MV-4-11 (cell line): Measurements from ENCODE around the gene COX19.
"Not testable (repeated sequence)": the region's sequence is repeated elsewhere in the genome, so short reads cannot be mapped to it uniquely, and the experiment has no call there.

Experiments used
- DNase-seq: peaks from one replicate; lab custom pipeline; 2025; lab: John Stamatoyannopoulos, UW

Gene COX19

GRCh38 chr7:943793-944192, 31.6 kb downstream of the COX19 start:
- not testable (repeated sequence) for DNase-seq

DNA sequence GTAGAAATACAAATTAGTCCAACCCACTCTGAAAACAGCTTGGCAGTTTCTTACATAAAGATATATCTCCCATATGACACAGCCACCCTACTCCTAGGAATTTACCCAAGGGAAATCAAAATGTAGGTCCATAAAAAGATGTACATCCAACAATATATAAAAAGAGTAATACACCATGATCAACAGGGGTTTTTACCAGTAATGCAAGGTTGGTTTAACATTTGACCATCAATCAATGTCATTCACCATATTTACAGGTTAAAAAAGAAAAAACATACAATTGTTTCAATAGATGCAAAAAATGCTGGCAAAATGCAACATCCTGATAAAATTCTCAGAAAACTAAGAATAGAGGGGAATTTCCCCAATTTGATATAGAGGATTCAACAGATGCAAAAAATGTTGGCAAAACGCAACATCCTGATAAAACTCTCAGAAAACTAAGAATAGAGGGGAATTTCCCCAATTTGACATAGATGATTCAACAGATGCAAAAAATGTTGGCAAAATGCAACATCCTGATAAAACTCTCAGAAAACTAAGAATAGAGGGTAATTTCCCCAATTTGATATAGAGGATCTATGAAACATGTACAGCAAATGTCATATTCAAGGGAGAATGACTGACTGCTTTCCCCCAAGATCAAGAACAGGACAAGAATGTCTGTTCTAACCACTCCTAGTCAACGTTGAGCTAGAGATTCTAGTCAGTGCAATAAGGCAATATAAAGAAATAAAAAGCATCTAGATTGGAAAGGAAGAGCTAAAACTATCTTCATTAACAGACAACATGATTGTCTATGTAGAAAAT, 34.5 kb downstream of the COX19 start:
- DNase-seq, result no peak

- no peak for DNase-seq
Measured at GRCh38 chr7:939843-940242, 35.5 kb downstream of the COX19 start.

DNA sequence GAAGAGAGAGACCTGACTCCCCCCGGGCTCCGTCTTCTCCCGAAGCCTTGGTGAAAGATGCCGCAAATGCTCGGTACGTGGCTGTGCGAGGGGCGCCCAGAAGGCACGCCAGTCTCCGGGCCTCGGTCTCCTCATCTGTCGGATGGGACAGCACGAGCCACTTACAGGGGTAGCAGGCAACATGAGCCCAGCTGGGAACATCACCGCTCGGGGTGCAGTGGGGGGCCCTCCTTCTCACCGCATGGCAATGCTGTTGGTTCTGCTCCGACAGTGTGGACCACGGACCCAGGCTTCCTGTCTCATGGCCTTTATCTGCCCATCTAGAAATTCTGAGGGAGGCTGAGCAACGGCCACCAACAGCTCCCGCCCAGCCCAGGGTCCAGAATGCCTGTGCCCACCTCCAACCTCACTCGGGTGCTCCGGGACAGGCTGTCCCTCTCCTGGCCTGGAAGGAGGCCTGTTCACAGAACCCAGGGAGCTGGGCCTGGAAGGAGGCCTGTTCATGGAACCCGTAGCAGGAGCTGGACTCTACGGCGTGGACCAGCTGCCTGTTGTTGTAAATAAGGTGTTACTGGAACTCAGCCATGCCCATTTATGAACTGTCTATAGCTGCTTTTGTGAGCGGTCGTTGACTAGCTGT, 36.7 kb downstream of the COX19 start:
- DNase-seq, result no peak

DNA sequence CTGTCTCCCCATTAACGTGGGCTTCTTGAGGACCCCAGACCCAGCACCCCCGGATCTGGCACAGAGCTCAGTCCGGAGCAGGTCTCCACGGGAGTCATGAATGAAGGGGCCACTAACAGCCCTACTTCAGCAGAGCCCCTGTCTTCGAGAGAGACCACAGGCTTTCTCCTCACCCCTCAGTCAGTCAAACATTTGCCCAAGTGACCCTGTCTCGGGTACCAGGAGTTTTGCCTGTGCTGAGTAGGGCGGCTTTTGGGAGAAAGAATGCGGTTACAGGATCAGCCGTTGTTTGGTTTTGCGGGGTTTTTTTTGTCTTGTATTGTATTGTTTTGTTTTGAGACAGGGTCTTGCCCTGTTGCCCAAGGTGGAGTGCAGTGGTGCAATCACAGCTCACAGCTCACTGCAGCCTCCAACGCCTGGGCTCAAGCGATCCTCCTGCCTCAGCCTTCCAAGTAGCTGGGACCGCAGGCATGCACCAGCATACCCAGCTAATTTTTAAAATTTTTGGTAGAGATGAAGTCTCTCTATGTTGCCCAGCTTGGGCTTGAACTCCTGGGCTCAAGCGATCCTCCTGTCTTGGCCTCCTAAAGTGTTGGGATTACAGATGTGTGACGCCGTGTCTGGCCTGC, 37.4 kb downstream of the COX19 start:
- DNase-seq, result no peak

- peak; percentile 61 for DNase-seq
Measured at GRCh38 chr7:936386-937054, 38.8 kb downstream of the COX19 start.

DNA sequence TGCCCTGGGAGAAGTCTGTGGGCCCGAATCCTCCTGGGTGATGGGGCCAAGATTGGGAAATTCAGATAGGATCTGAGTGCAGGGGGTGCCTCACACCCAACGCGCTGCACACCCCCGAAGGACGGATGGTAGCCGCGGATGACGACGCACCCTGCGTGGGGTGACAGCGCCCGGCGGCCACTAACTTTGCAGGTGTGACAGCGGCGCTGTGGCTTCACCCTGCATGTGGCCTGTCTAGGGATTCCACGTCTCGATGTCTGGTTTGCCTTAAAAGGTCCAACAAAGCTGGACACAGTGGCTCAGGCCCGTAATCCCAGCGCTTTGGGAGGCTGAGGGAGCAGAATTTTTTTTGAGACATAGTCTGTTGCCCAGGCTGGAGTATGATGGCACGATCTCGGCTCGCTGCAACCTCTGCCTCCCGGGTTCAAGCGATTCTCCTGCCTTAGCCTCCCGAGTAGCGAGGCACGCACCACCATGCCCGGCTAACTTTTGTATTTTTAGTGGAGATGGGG, 39.4 kb downstream of the COX19 start:
- no peak for DNase-seq

GRCh38 chr7:935164-935873, 40.0 kb downstream of the COX19 start:
- no peak for DNase-seq

GRCh38 chr7:934469-935163, 40.7 kb downstream of the COX19 start:
- DNase-seq, result no peak

- no peak for DNase-seq
Measured at GRCh38 chr7:932651-932975, 42.7 kb downstream of the COX19 start.

GRCh38 chr7:931871-932650, 43.3 kb downstream of the COX19 start:
- no peak for DNase-seq

DNA sequence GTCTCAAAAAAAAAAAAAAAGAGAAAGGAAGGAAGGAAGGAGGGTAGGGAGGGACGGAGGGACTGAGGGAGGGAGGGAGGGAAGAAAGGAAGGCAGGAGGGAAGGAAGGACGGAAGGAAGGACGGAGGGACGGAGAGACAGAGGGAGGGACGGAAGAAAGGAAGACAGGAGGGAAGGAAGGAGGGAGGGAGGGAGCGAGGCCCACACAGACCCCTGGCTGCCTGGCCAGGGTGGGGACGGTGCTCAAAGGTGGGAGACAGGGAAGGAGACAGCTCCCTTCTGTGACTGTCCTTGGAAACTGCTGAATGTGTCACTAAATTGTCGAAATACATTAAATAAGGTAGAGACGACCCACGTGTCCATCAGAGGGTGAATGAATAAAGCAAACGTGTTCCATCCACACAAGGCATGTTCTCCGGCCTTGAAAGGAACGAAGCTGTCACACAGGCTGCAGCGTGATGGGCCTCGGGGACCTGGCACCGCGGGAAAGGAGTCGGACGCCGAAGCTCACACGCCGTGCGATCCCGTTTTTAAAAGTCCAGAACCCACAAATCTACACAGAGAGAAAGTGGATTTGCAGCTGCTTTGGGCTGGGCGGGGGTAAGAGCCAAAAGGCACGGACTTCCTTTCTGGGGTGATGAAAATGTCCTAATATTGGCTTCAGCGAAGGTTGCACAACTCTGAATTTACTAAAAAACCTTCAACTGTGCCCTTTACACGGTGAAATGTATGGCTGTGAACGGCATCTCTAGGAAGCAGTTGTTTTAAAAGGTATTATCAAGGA, 44.2 kb downstream of the COX19 start:
- DNase-seq, result peak; percentile 82

- DNase-seq, result no peak
Measured at GRCh38 chr7:929311-929711, 46.0 kb downstream of the COX19 start.

GRCh38 chr7:927031-927671, 48.2 kb downstream of the COX19 start:
- DNase-seq, result no peak

DNA sequence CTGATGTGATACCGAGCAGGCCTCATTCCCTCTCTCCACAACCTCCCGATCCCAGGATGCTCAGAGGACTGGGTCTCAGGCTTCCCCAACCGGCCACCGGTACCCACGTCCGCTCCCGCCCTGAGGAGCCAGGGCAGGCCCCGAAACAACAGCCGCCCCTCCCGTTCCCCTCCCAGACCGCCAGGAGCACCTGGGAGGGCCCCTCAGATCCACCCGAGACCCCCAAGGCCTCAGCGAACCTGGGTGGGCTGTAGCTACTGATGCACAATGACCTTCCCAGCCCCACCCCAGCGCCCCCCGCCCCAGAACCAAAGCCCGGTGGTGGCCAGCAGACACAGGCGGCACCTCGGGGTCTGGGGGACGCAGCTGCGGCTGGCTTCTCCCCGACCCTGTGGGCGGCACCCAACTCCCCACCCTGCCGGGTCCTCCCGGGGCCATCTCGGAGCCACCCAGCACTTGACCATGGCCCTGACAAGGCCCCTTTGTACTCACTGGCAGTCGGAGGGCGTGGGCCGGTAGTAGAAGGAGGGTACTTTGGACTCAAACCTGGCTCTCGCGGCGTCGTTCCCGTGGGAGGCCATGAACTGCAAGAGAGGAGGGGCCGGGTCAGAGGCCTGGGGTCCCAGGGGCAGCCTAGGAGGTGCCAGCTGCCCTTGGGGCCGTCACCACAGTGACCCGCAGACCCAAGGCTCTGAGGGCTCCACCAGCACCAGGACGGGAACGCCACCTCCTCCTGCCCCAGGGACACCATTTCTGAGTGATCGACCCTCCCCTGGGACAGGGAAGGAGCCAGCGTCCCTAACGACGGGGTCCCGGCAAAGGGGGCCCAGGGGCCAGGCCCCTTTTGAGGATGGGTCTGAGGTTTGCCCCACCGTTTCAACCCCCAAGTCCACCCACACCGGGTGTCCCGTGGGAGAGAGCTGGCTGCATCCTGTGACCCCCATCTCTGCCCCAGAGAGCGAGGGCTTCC, 49.0 kb downstream of the COX19 start:
- no peak for DNase-seq

DNA sequence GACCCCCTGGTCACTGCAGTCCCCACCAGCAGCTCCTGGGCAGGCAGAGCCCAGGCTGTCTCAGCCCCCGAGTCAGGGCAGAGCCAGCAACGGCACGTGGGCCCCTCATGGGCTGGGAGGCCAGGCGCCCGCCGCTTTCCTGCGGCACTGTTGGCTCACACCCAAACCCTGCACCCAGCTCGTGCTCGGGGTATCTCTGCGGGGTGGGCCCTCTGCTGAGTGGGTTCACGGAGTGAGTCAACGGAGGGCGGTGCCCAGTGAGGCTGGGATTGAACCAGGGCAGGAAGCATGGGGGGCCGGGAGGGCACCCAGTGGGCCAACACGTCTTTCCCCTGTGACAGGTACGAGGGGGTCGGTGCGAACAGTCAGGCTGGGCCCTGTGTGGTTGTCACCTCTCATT, 49.7 kb downstream of the COX19 start:
- DNase-seq, result peak; percentile 62

DNA sequence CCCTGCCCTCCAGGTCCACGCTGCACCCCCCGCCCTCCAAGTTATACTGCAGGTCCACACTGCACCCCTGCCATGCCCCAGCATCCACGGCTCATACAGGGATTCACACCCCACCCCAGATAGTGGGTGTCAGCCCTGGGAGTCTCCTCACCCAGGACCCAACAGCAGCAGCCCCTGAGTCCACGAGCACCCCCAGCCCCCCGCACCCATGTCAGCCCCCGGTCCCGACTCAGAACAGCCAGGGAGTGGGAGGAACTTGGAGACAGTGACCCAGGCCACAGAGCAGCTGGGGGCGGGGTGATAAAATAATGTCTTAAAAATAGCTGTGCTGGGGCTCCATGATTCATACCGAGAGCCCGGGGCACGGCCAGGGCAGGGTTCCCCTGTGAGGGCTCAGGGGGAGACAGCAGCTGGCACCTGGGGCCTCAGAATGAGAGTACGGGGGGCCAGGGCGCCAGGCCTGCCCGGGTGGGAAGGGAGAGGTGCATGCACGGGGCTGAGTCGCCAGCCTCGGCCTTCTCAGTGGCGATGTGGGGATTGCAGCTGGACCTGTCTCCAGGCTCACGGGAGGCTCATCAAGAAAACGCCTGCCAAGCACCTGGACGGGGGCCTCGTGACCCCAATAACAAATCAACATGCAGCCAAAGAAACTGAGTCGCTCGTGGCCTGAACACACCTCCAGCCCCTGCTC, 50.7 kb downstream of the COX19 start:
- peak; percentile 82 for DNase-seq
